ENCODE results near the gene ZBTB7C. TPM values are rescaled to one million over a fixed set of nuclear protein-coding genes. Genes with fewer than 3 reads are reported as not detected.

ZBTB7C gene
- total and polyA plus RNA-seq, 8 donors, result 1.7 to 8.7 (median 2.7) TPM

DNA sequence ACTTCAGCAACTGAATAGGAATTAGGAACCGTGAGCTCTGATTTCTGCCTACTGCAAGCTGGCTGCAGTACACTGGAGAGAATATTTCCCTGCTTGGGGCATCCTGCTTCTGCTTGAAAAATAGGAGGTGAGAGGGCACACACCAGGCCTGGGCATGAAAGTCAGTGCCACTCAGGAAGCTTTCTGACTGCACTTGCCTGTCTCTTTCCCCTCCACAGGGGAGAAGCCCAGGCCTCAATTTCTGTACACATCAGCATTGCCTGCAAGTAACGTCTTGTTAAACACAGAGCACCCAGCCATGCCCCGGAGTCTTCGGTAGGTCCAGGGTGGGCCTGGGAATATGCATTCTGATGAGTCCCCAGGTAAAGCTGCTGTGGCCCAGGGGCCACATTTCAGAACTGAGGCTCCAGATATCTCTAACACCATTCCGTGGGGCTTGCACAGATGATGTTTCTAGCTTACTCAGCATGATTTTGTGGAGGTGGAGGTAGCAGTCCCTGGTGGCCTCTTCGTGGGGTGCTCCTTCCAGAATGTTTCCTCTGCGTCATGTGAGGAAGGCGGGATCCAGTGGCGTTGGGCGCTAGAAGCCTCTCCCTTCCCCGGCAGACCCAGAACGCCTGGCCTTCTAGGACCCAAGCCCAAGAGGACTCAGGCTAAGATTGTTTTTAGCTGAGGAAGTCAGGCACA is 114.1 kb downstream of the ZBTB7C start:
- Histone ChIP-seq H3K27me3 (no peaks in the 10 kb centered on the region), H3K27ac (no peak overlapping the region), H3K9me3 (no peaks in the 10 kb centered on the region), H3K4me3 (no peak overlapping the region), H3K4me1 (peaks cover 0 to under 1% of the 10 kb centered on the region in 2 donors), H3K36me3 (no peaks in the 10 kb centered on the region)
- no peak for DNase-seq
- TF ChIP-seq, protein P1, sequence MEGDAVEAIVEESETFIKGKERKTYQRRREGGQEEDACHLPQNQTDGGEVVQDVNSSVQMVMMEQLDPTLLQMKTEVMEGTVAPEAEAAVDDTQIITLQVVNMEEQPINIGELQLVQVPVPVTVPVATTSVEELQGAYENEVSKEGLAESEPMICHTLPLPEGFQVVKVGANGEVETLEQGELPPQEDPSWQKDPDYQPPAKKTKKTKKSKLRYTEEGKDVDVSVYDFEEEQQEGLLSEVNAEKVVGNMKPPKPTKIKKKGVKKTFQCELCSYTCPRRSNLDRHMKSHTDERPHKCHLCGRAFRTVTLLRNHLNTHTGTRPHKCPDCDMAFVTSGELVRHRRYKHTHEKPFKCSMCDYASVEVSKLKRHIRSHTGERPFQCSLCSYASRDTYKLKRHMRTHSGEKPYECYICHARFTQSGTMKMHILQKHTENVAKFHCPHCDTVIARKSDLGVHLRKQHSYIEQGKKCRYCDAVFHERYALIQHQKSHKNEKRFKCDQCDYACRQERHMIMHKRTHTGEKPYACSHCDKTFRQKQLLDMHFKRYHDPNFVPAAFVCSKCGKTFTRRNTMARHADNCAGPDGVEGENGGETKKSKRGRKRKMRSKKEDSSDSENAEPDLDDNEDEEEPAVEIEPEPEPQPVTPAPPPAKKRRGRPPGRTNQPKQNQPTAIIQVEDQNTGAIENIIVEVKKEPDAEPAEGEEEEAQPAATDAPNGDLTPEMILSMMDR (IDR thresholded peaks at IDR 0.05), result no peak
- no peak for ATAC-seq
- intact Hi-C loops (cut with DNase I), result no loop called here

DNA sequence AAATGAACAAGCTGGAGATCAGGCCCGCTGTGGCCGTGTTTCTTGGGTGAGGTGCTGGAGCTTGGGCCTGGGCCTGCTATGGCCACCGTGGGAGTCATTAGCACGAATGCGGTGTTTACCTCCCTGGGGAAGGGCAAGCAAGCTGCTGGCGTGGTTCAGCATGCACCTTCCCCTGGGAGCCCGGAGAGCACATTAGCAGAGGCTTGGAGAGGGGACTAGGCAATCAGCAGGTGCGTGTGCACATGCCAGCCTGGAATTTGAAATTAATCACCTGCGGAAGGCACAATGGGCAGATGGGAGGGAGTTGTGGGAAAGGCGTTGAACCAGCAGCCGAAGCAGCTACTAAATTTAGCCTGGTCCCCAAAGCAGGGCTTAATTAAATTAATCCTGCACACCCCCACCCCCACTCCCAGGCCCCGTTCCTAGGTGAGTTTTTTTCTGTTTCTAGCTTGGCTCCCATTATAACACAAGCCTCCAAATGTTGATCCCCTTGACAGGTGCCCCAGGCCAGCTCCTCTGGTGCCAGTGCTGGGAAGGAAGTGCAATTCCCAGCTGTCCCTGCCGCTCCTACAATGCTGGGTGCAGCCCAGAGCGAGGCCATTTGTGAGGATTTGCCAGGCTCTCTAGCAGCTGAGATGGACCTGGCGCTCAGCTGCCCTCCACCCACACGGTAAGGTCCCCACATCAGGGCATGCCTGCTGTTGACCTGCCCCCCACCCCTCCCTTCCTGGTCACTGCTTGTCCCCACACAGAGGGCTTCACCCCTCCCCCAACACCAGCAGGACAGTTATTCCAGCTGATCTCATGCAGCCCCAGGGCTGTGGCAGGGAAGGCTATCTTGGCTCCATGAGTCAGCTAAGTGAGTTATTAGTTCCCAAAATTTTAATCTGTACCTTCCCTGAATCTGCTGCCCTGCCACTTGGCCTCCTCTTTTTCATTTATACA is 115.0 kb downstream of the ZBTB7C start:
- ATAC-seq (no peak), DNase-seq (no peak)
- H3K9me3 ChIP-seq, result no peaks in the 10 kb centered on the region
- H3K27ac ChIP-seq, result no peak overlapping the region
- H3K36me3 ChIP-seq, result no peaks in the 10 kb centered on the region
- no peak overlapping the region for H3K4me3 ChIP-seq
- intact Hi-C loops (cut with DNase I), result no loop called here
- no peaks in the 10 kb centered on the region for H3K4me1 ChIP-seq
- H3K27me3 ChIP-seq, result no peaks in the 10 kb centered on the region
- TF ChIP-seq, protein P1 (IDR thresholded peaks at IDR 0.05), result no peak

DNA sequence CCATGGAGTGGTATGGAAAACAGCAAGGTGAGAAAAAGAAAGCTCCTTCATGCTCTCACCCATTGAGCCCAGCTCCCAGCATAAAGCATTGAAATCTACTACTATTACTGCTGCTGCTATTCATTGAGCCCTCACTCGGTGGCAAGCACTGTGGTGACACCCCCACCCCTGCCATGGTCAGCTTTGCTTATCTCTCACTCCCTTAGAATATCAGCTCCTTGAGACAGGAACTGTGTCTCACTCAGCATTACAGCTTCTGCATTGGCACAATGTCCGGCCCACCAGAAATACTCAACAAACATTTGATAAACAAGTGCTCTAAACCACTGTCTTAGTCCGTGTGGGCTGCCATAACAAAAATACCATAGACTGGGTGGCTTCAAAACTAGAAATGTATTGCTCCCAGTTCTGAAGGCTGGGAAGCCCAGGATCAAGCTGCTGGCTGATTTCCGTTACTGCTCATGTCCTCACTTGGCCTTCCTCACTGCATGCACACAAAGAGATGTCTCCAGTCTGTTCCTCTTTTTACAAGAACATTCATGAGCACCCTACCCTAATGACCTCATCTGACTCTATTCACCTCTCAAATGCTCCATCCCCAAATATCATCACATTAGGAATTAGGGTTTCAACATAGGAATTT is 116.3 kb downstream of the ZBTB7C start:
- H3K36me3 ChIP-seq, result no peaks in the 10 kb centered on the region
- H3K27me3 ChIP-seq, result no peaks in the 10 kb centered on the region
- no peak overlapping the region for H3K4me3 ChIP-seq
- TF ChIP-seq, protein P1 (IDR thresholded peaks at IDR 0.05), result no peak
- H3K9me3 ChIP-seq, result no peaks in the 10 kb centered on the region
- intact Hi-C loops (cut with DNase I), result no loop called here
- no peaks in the 10 kb centered on the region for H3K4me1 ChIP-seq
- DNase-seq (no peak), ATAC-seq (no peak)
- no peak overlapping the region for H3K27ac ChIP-seq

DNA sequence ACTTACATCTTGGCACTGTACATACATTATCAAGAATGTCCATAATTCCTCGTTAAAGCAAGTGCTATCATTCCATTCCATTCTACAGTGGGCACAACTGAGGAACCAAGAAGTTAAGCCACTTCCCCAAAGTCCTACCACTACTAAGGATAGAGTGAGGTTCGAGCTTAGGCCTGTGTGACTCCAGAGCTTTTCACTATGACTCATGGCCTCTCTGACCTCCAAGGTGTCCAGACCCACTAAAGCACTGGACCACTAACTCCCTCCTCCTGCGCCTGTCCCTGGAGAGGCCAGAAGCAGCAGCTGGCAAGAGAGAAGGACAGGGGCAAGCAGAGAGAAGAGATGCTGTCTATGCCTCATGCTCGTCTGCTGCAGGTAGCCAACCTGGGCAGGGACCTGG is 117.0 kb downstream of the ZBTB7C start:
- H3K27me3 ChIP-seq, result no peaks in the 10 kb centered on the region
- no peak overlapping the region for H3K27ac ChIP-seq
- H3K36me3 ChIP-seq, result no peaks in the 10 kb centered on the region
- DNase-seq (no peak), ATAC-seq (no peak)
- intact Hi-C loops (cut with DNase I), result no loop called here
- TF ChIP-seq, protein P1 (IDR thresholded peaks at IDR 0.05), result no peak
- no peak overlapping the region for H3K4me3 ChIP-seq
- H3K9me3 ChIP-seq, result no peaks in the 10 kb centered on the region
- no peaks in the 10 kb centered on the region for H3K4me1 ChIP-seq

Data from left lung (tissue), 10 donors.